H9 (cell line): ENCODE data around the gene CCDC85B. TPM values are rescaled to one million over a fixed set of nuclear protein-coding genes. Genes with fewer than 3 reads are reported as not detected.

Experiments used
- DNase-seq: peaks from one replicate; pipeline ENCODE4 v3.0.0-alpha.2; 2017
- H2AFZ ChIP-seq: one replicate; pipeline ENCODE4 v1.6.1; 2013; ENCODE audit warnings: mild to moderate bottlenecking, low read length, control low read depth, moderate library complexity
- H2AK5ac ChIP-seq: 2 replicates; pipeline ENCODE4 v1.6.1; 2013; ENCODE audit warnings: low read length, control low read depth, mixed read lengths; ENCODE audit not compliant: insufficient read length
- H2BK120ac ChIP-seq: one replicate; pipeline ENCODE4 v1.6.1; 2013; ENCODE audit warnings: low read depth, mild to moderate bottlenecking, low read length, control low read depth, inconsistent platforms; ENCODE audit not compliant: poor library complexity, severe bottlenecking
- H2BK12ac ChIP-seq: 2 replicates; pipeline ENCODE4 v1.6.1; 2013; ENCODE audit warnings: low read length, control low read depth, mixed read lengths, low read depth; ENCODE audit not compliant: insufficient read length
- H2BK15ac ChIP-seq: 2 replicates; pipeline ENCODE4 v1.6.1; 2013; ENCODE audit warnings: low read depth, low read length, control low read depth
- H2BK20ac ChIP-seq: one replicate; pipeline ENCODE4 v1.6.1; 2013; ENCODE audit warnings: low read depth, mild to moderate bottlenecking, low read length, control low read depth, inconsistent platforms; ENCODE audit not compliant: poor library complexity, severe bottlenecking
- H2BK5ac ChIP-seq: 2 replicates; pipeline ENCODE4 v1.6.1; 2013; ENCODE audit warnings: low read length, control low read depth, mixed read lengths; ENCODE audit not compliant: insufficient read length
- H3K14ac ChIP-seq: 2 replicates; pipeline ENCODE4 v1.6.1; 2013; ENCODE audit warnings: low read length, control low read depth; ENCODE audit not compliant: insufficient read depth
- H3K18ac ChIP-seq: 2 replicates; pipeline ENCODE4 v1.6.1; 2013; ENCODE audit warnings: low read depth, mild to moderate bottlenecking, mixed read lengths, low read length, control low read depth; ENCODE audit not compliant: insufficient read length
- H3K23ac ChIP-seq: 2 replicates; pipeline ENCODE4 v1.6.1; 2013; ENCODE audit warnings: low read length, control low read depth, mixed read lengths, low read depth; ENCODE audit not compliant: insufficient read length
- H3K23me2 ChIP-seq: 2 replicates; pipeline ENCODE4 v1.6.1; 2013; ENCODE audit warnings: low read depth, mild to moderate bottlenecking, mixed read lengths, low read length, control low read depth; ENCODE audit not compliant: insufficient read length, poor library complexity, severe bottlenecking
- H3K27ac ChIP-seq: 2 replicates; pipeline ENCODE4 v1.5.1; 2013; ENCODE audit warnings: low read length, control low read depth, mixed read lengths, low read depth; ENCODE audit not compliant: insufficient read length
- H3K27me3 ChIP-seq: 2 replicates; pipeline ENCODE4 v1.6.1; 2013; ENCODE audit warnings: low read length, control low read depth, inconsistent platforms; ENCODE audit not compliant: insufficient read depth
- H3K4ac ChIP-seq: 2 replicates; pipeline ENCODE4 v1.6.1; 2013; ENCODE audit warnings: low read depth, mild to moderate bottlenecking, control low read depth, inconsistent platforms, low read length, moderate library complexity
- H3K4me1 ChIP-seq: 2 replicates; pipeline ENCODE4 v1.6.1; 2013; ENCODE audit warnings: low read length, control low read depth, inconsistent platforms; ENCODE audit not compliant: insufficient read depth
- H3K4me2 ChIP-seq: 2 replicates; pipeline ENCODE4 v1.6.1; 2013; ENCODE audit warnings: low read length, control low read depth, mixed read lengths; ENCODE audit not compliant: insufficient read length, insufficient read depth
- H3K56ac ChIP-seq: 2 replicates; pipeline ENCODE4 v1.6.1; 2013; ENCODE audit warnings: low read depth, mild to moderate bottlenecking, mixed read lengths, low read length, control low read depth; ENCODE audit not compliant: insufficient read length
- H3K79me1 ChIP-seq: 2 replicates; pipeline ENCODE4 v1.6.1; 2013; ENCODE audit warnings: low read depth, mild to moderate bottlenecking, moderate library complexity, low read length, control low read depth, inconsistent platforms; ENCODE audit not compliant: insufficient read depth, poor library complexity, severe bottlenecking
- H3K79me2 ChIP-seq: 2 replicates; pipeline ENCODE4 v1.6.1; 2013; ENCODE audit warnings: low read length, control low read depth, inconsistent platforms; ENCODE audit not compliant: insufficient read depth
- H3K9ac ChIP-seq: 2 replicates; pipeline ENCODE4 v1.6.1; 2013; ENCODE audit warnings: low read length, control low read depth, mixed read lengths; ENCODE audit not compliant: insufficient read length; ENCODE audit errors: extremely low read depth
- H3K9me3 ChIP-seq: one replicate; pipeline ENCODE4 v1.6.1; 2013; ENCODE audit warnings: low read depth, low read length, inconsistent platforms; ENCODE audit not compliant: control insufficient read depth
- H3T11ph ChIP-seq: one replicate; pipeline ENCODE4 v1.6.1; 2013; ENCODE audit warnings: mild to moderate bottlenecking, low read length, control low read depth, inconsistent platforms
- H4K20me1 ChIP-seq: one replicate; pipeline ENCODE4 v1.6.1; 2013; ENCODE audit not compliant: control insufficient read depth, insufficient read length, insufficient read depth
- H4K5ac ChIP-seq: 2 replicates; pipeline ENCODE4 v1.6.1; 2013; ENCODE audit warnings: low read depth, mild to moderate bottlenecking, mixed read lengths, low read length, control low read depth; ENCODE audit not compliant: insufficient read length
- H4K8ac ChIP-seq: replicated peaks from 2 replicates; pipeline ENCODE4 v1.6.1; 2013; ENCODE audit warnings: low read length, control low read depth, mixed read lengths, low read depth; ENCODE audit not compliant: insufficient read length
- H4K91ac ChIP-seq: 2 replicates; pipeline ENCODE4 v1.6.1; 2013; ENCODE audit warnings: low read depth, mild to moderate bottlenecking, moderate library complexity, mixed read lengths, low read length, control low read depth; ENCODE audit not compliant: insufficient read length
- H3K27ac Mint-ChIP-seq, 3 experiments: 2 replicates in 2 of 3; 3 replicates in 1 of 3; pipeline ENCODE4 v1.8.0; 2020 to 2021; ENCODE audit warnings: mixed read lengths in 3 of 3, mild to moderate bottlenecking in 1 of 3, moderate library complexity in 1 of 3
- H3K27me3 Mint-ChIP-seq: 2 replicates; pipeline ENCODE4 v1.8.0; 2021; ENCODE audit warnings: low read depth, mild to moderate bottlenecking, moderate library complexity, mixed read lengths
- H3K36me3 Mint-ChIP-seq, 3 experiments: 2 replicates in 2 of 3; 3 replicates in 1 of 3; pipeline ENCODE4 v1.8.0; 2020 to 2021; ENCODE audit warnings: low read depth in 3 of 3, mixed read lengths in 3 of 3; ENCODE audit not compliant: insufficient read depth in 1 of 3
- H3K4me1 Mint-ChIP-seq, 2 experiments: 2 replicates each; pipeline ENCODE4 v1.8.0; 2020; ENCODE audit warnings: mixed read lengths in 2 of 2
- H3K4me3 Mint-ChIP-seq, 2 experiments: 2 replicates in 1 of 2; 3 replicates in 1 of 2; pipeline ENCODE4 v1.8.0; 2020 to 2021; ENCODE audit warnings: mild to moderate bottlenecking in 2 of 2, mixed read lengths in 2 of 2, moderate library complexity in 1 of 2
- H3K9me3 Mint-ChIP-seq, 2 experiments: 2 replicates in 1 of 2; 3 replicates in 1 of 2; pipeline ENCODE4 v1.8.0; 2020; ENCODE audit warnings: mild to moderate bottlenecking in 2 of 2, mixed read lengths in 2 of 2, moderate library complexity in 1 of 2
- WGBS: extraction: QIAGEN DNeasy Blood & Tissue Kit; methylation state at CpG from one replicate; pipeline ENCODE4 v1.1.7; 2013; ENCODE audit warnings: missing lambda C conversion rate, low lambda C conversion rate, mixed read lengths; ENCODE audit not compliant: insufficient read length; ENCODE audit errors: extremely low coverage; 5-methylcytosine and 5-hydroxymethylcytosine counted together
- total RNA-seq: library from RNA; stranded (reverse); gene quantifications from 2 replicates; pipeline ENCODE4 v1.2.1, GENCODE V29; 2021
- TF ChIP-seq, protein P1 (sequence below): fragments of 200-600 bp; sonication (generic); conservative IDR thresholded peaks from 3 replicates; pipeline ENCODE4 v1.8.0; 2021; ENCODE audit warnings: antibody characterized with exemption, mild to moderate bottlenecking

Gene CCDC85B
- total RNA-seq, 1 experiment from 2014 or later, result 23.3 TPM

DNA sequence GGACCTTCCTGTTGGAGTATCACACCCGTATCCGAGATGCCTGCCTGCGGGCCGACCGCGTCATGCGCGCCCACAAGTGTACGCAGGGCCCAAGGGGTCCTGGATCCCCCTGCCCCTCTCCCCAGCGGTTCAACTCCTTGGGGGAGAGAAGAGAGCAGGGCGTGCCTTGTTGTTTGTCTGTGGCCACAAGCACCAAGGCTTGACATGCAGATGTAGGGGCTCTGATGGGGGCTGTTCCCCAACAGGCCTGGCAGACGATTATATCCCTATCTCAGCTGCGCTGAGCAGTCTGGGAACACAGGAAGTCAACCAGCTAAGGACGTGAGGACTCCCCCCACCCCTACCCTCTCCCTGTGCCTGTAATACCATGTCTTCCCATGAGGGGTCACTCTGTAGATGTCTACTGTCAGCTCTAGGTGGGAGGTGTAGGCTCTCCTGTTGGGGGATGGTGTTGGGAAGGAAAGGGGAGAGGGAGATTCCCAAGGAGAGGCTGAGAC lies 39.3 kb upstream of the CCDC85B start:
- peaks cover 15% of the 10 kb centered on the region for H3K27me3 Mint-ChIP-seq

More for the DNA sequence above, 39.3 kb upstream of the CCDC85B start:
- Histone ChIP-seq H3K9me3 (no peaks in the 10 kb centered on the region), H2BK120ac (no peak overlapping the region), H3K79me2 (peaks cover 5% of the 10 kb centered on the region; the same call in 1 of the 2 replicates), H3K56ac (no peak overlapping the region), H3K4me2 (no peak overlapping the region), H3K27me3 (no peaks in the 10 kb centered on the region), H4K5ac (no peak overlapping the region), H2BK20ac (no peak overlapping the region), H3K4me1 (no peaks in the 10 kb centered on the region), H4K8ac (no peak overlapping the region), H2BK5ac (no peak overlapping the region), H4K91ac (no peak overlapping the region), H3K14ac (no peak overlapping the region), H2AK5ac (no peak overlapping the region), H3K27ac (no peak overlapping the region), H2BK15ac (no peak overlapping the region), H3K23me2 (no peaks in the 10 kb centered on the region), H3K18ac (no peak overlapping the region), H3K79me1 (peaks cover 3% of the 10 kb centered on the region), H4K20me1 (no peaks in the 10 kb centered on the region), H3K23ac (no peak overlapping the region), H2BK12ac (no peak overlapping the region), H2AFZ (no peak overlapping the region), H3K9ac (no peak overlapping the region), H3T11ph (no peak overlapping the region), H3K4ac (no peak overlapping the region)
- Mint-ChIP-seq H3K36me3 (peaks cover 40 to 49% (median 42%) of the 10 kb centered on the region in 3 experiments), H3K4me3 (no peak overlapping the region; a peak in 1 of 5 replicates), H3K9me3 (peaks cover 3 to 7% of the 10 kb centered on the region in 2 experiments; a peak in 2 of 5 replicates), H3K4me1 (peaks cover 14 to 18% of the 10 kb centered on the region in 2 experiments), H3K27ac (no peak overlapping the region)
- TF ChIP-seq, protein P1, sequence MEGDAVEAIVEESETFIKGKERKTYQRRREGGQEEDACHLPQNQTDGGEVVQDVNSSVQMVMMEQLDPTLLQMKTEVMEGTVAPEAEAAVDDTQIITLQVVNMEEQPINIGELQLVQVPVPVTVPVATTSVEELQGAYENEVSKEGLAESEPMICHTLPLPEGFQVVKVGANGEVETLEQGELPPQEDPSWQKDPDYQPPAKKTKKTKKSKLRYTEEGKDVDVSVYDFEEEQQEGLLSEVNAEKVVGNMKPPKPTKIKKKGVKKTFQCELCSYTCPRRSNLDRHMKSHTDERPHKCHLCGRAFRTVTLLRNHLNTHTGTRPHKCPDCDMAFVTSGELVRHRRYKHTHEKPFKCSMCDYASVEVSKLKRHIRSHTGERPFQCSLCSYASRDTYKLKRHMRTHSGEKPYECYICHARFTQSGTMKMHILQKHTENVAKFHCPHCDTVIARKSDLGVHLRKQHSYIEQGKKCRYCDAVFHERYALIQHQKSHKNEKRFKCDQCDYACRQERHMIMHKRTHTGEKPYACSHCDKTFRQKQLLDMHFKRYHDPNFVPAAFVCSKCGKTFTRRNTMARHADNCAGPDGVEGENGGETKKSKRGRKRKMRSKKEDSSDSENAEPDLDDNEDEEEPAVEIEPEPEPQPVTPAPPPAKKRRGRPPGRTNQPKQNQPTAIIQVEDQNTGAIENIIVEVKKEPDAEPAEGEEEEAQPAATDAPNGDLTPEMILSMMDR, result peak; percentile 80
- peak; percentile 84 for DNase-seq
- no CpG with 5 or more reads among the region's 14 CpGs for WGBS
